ENCODE data around the gene ARF4.

The ARF4 gene

GRCh38 chr3:57604971-57605370 lies 7.8 kb upstream of the ARF4 start:
- no peaks in the 10 kb centered on the region for H3K27me3 Mint-ChIP-seq (ENCODE audit: low read depth)
- no peak overlapping the region for H3K27ac Mint-ChIP-seq
- no peak overlapping the region for H3K4me3 Mint-ChIP-seq
- peaks cover 32% of the 10 kb centered on the region for H3K9me3 Mint-ChIP-seq
- peaks cover 50% of the 10 kb centered on the region for H3K36me3 Mint-ChIP-seq (ENCODE audit: low read depth)
- TF ChIP-seq CTCF (IDR thresholded peaks at IDR 0.05; ENCODE audit: unreplicated experiment in 3 of 3): no peak
- no peaks in the 10 kb centered on the region for H3K4me1 Mint-ChIP-seq

DNA sequence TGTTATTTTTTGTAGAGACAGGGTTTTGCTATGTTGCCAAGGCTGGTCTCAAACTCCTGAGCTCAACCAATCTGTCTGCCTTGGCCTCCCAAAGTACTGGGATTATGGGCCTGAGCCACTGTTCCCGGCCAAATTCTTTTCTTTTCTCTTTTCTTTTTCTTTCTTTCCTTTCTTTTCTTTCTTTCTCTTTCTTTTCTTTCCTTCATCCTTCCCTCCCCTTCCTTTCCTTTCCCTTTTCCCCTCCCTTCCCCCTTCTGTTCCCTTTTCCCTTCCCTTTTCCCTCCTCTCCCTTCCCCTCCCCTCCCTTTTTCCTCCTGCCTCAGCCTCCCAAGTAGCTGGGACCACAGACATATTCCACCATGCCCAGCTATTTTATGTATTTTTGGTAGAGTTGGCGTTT lies 3.1 kb upstream of the ARF4 start:
- H3K27ac Mint-ChIP-seq: no peak overlapping the region
- no peak for TF ChIP-seq CTCF (IDR thresholded peaks at IDR 0.05; ENCODE audit: unreplicated experiment in 3 of 3)
- peaks cover 13% of the 10 kb centered on the region for H3K36me3 Mint-ChIP-seq (ENCODE audit: low read depth)

GRCh38 chr3:57598765-57599360 lies 1.7 kb upstream of the ARF4 start:
- peaks cover 28% of the 10 kb centered on the region for H3K4me1 Mint-ChIP-seq
- H3K27me3 Mint-ChIP-seq (ENCODE audit: low read depth): no peaks in the 10 kb centered on the region
- no peak for TF ChIP-seq CTCF (IDR thresholded peaks at IDR 0.05; ENCODE audit: unreplicated experiment in 3 of 3)
- peaks cover 14% of the 10 kb centered on the region for H3K36me3 Mint-ChIP-seq (ENCODE audit: low read depth)
- H3K9me3 Mint-ChIP-seq: no peaks in the 10 kb centered on the region
- H3K27ac Mint-ChIP-seq: peak overlapping the region; percentile 34 to 99 (median 91)
- peak overlapping the region; percentile 92 to 97 (median 94) for H3K4me3 Mint-ChIP-seq

More for the DNA sequence above, 3.1 kb upstream of the ARF4 start:
- H3K4me1 Mint-ChIP-seq: peaks cover 19% of the 10 kb centered on the region
- H3K27me3 Mint-ChIP-seq (ENCODE audit: low read depth): no peaks in the 10 kb centered on the region
- peaks cover 4% of the 10 kb centered on the region for H3K9me3 Mint-ChIP-seq
- peak overlapping the region in 2 of 3 experiments; percentile 37 to 50 for H3K4me3 Mint-ChIP-seq

DNA sequence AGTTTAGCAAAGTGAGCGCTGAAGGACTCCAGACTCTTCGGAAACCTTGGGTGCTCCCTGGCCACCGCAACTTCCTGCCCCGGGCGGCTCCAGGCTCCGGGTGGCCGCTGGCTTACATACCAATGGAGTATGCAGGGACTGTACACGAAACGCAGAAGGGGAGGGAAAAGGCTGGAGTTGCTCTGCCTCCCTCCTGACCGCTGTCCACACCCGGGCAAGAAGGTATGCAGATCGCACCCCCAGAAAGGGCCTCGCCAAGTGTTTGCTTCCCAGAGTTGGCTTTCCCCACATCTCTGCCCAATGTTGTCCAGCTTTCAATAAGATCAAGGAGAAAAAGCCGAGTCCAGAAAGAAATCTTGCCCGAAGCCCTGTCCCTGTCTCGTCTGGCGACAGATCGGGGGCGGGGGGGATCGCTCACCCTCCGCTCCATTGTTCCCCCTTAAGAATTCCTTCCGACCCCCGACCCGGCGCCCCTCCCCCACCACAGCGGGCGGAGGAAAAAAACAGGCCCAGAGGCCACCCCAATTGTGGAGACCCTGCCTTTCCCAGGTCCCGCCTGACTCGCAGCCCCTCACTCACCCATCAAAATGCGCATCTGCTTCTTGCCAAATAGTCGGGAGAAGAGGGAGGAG lies 533 bp downstream of the ARF4 start:
- peaks cover 15% of the 10 kb centered on the region for H3K36me3 Mint-ChIP-seq (ENCODE audit: low read depth)
- no peaks in the 10 kb centered on the region for H3K9me3 Mint-ChIP-seq
- peaks cover 47% of the 10 kb centered on the region for H3K4me1 Mint-ChIP-seq
- H3K27me3 Mint-ChIP-seq (ENCODE audit: low read depth): no peaks in the 10 kb centered on the region
- no peak for TF ChIP-seq CTCF (IDR thresholded peaks at IDR 0.05; ENCODE audit: unreplicated experiment in 3 of 3)
- H3K27ac Mint-ChIP-seq: peak overlapping the region; percentile 91 to 99 (median 98)
- H3K4me3 Mint-ChIP-seq: peak overlapping the region; percentile 92 to 97 (median 94)

- H3K4me1 Mint-ChIP-seq: peaks cover 49% of the 10 kb centered on the region
- peak overlapping the region; percentile 92 to 97 (median 94) for H3K4me3 Mint-ChIP-seq
- no peak for TF ChIP-seq CTCF (IDR thresholded peaks at IDR 0.05; ENCODE audit: unreplicated experiment in 3 of 3)
- peaks cover 17% of the 10 kb centered on the region for H3K36me3 Mint-ChIP-seq (ENCODE audit: low read depth)
- peak overlapping the region in 2 of 3 experiments; percentile 2 to 91 for H3K27ac Mint-ChIP-seq
- H3K9me3 Mint-ChIP-seq: no peaks in the 10 kb centered on the region
- H3K27me3 Mint-ChIP-seq (ENCODE audit: low read depth): no peaks in the 10 kb centered on the region
Observed at GRCh38 chr3:57594576-57594975, 2.6 kb downstream of the ARF4 start.

DNA sequence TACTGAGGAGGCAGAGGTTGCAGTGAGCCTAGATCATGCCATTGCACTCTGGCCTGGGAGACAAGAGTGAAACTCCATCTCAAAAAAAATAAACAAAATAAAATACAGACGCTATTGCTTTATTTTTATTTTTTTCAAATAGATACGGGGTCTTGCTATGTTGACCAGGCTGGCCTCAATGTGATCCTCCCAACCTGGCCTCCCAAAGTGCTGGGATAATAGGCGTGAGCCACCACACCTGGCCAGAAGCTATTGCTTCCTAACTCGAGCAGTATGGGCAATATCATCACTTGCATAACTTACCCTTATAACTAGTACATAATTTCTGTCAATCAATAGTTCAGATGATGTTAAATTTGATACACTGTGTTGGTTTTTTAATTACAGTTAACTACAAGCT lies 3.0 kb downstream of the ARF4 start:
- Mint-ChIP-seq H3K9me3 (no peaks in the 10 kb centered on the region), H3K4me3 (peak overlapping the region; percentile 92 to 97 (median 94)), H3K27me3 (ENCODE audit: low read depth) (no peaks in the 10 kb centered on the region), H3K36me3 (ENCODE audit: low read depth) (peaks cover 17% of the 10 kb centered on the region), H3K4me1 (peaks cover 44% of the 10 kb centered on the region), H3K27ac (no peak overlapping the region)
- no peak for TF ChIP-seq CTCF (IDR thresholded peaks at IDR 0.05; ENCODE audit: unreplicated experiment in 3 of 3)
